Activated B cell treated with CpG ODN at 0.5 μM for 24 hours (primary cell): ENCODE measurements around the gene CCL22. TPM values are rescaled to one million over a fixed set of nuclear protein-coding genes. Genes with fewer than 3 reads are reported as not detected.

ENCODE experiments used
- ATAC-seq: fragments of 200-7000 bp; cut with Tn5 transposase; one replicate; pipeline ENCODE4 v1.10.0; 2021; ENCODE audit warnings: low read depth, mild to moderate bottlenecking, moderate library complexity
- CTCF ChIA-PET: fragments of 350-600 bp; sonication (Branson Sonifier 250); formaldehyde crosslinking; loops from one replicate; lab custom pipeline; 2021; ENCODE audit warnings: antibody characterized with exemption; lab: Charles Lee
- POLR2A ChIA-PET: fragments of 350-600 bp; sonication (Branson Sonifier 250); formaldehyde crosslinking; loops from one replicate; lab custom pipeline; 2021; ENCODE audit warnings: antibody characterized with exemption; lab: Charles Lee
- DNase-seq: peaks from one replicate; pipeline ENCODE4 v3.0.0; 2022
- H3K27ac Mint-ChIP-seq: one replicate; pipeline ENCODE4 v1.8.0; 2020; ENCODE audit warnings: mixed read lengths
- H3K27me3 Mint-ChIP-seq: one replicate; pipeline ENCODE4 v1.8.0; 2021; ENCODE audit warnings: mixed read lengths
- H3K36me3 Mint-ChIP-seq: one replicate; pipeline ENCODE4 v1.8.0; 2021; ENCODE audit warnings: low read depth, mixed read lengths
- H3K4me1 Mint-ChIP-seq: one replicate; pipeline ENCODE4 v1.8.0; 2021; ENCODE audit warnings: mixed read lengths
- H3K4me3 Mint-ChIP-seq: one replicate; pipeline ENCODE4 v1.8.0; 2020; ENCODE audit warnings: mild to moderate bottlenecking, mixed read lengths
- H3K9me3 Mint-ChIP-seq: one replicate; pipeline ENCODE4 v1.8.0; 2020; ENCODE audit warnings: mixed read lengths
- CTCF ChIP-seq: fragments of 200-600 bp; IDR thresholded peaks from one replicate; pipeline ENCODE4 v1.8.0; 2022; ENCODE audit warnings: antibody characterized with exemption, mild to moderate bottlenecking
- intact Hi-C: fragments of 100-400 bp; cut with micrococcal nuclease; formaldehyde crosslinking; loops from one replicate; pipeline ENCODE4 v1.15.1; 2024
- total RNA-seq: library from RNA; stranded (reverse); gene quantifications from 2 replicates; pipeline ENCODE4 v1.2.3, GENCODE V29; 2022

Gene CCL22
- total RNA-seq, 1 donor from 2014 or later = 288 TPM

- Mint-ChIP-seq H3K36me3 (no peaks in the 10 kb centered on the region), H3K9me3 (no peaks in the 10 kb centered on the region), H3K4me1 (peaks cover 9% of the 10 kb centered on the region), H3K4me3 (no peak overlapping the region), H3K27me3 (peaks cover 5% of the 10 kb centered on the region), H3K27ac (no peak overlapping the region)
- DNase-seq = no peak
- no peak for ATAC-seq
- POLR2A ChIA-PET = no interaction called here
- no peak for TF ChIP-seq CTCF
- intact Hi-C loops = no loop called here
- CTCF ChIA-PET = no interaction called here
These were observed 42.1 kb upstream of the CCL22 start for GRCh38 chr16:57316390-57317017.

GRCh38 chr16:57318240-57318970 lies 40.2 kb upstream of the CCL22 start:
- Mint-ChIP-seq H3K27me3 (no peaks in the 10 kb centered on the region), H3K4me1 (peaks cover 9% of the 10 kb centered on the region), H3K9me3 (no peaks in the 10 kb centered on the region), H3K36me3 (no peaks in the 10 kb centered on the region), H3K27ac (no peak overlapping the region), H3K4me3 (no peak overlapping the region)
- POLR2A ChIA-PET = no interaction called here
- no peak for TF ChIP-seq CTCF
- intact Hi-C loops = no loop called here
- ATAC-seq (no peak), DNase-seq (no peak)
- CTCF ChIA-PET = no interaction called here

- H3K36me3 Mint-ChIP-seq = no peaks in the 10 kb centered on the region
- CTCF ChIA-PET = no interaction called here
- no peaks in the 10 kb centered on the region for H3K9me3 Mint-ChIP-seq
- POLR2A ChIA-PET = no interaction called here
- ATAC-seq (no peak), DNase-seq (no peak)
- intact Hi-C loops = no loop called here
- H3K27me3 Mint-ChIP-seq = no peaks in the 10 kb centered on the region
- peaks cover 6% of the 10 kb centered on the region for H3K4me1 Mint-ChIP-seq
- no peak for TF ChIP-seq CTCF
- H3K27ac Mint-ChIP-seq = no peak overlapping the region
- no peak overlapping the region for H3K4me3 Mint-ChIP-seq
These were observed 38.9 kb upstream of the CCL22 start for GRCh38 chr16:57319646-57320045.

GRCh38 chr16:57324749-57325148 lies 33.8 kb upstream of the CCL22 start:
- no peak for ATAC-seq
- POLR2A ChIA-PET = no interaction called here
- Mint-ChIP-seq H3K4me1 (peaks cover 12% of the 10 kb centered on the region), H3K27ac (peak overlapping the region; percentile 38), H3K4me3 (no peak overlapping the region), H3K9me3 (no peaks in the 10 kb centered on the region), H3K36me3 (no peaks in the 10 kb centered on the region), H3K27me3 (no peaks in the 10 kb centered on the region)
- no peak for TF ChIP-seq CTCF
- intact Hi-C loops = loop anchor here (1.0 kb wide), 1 partner anchor 15 kb away; no protein-coding TSS in a partner anchor
- no peak for DNase-seq
- CTCF ChIA-PET = no interaction called here

GRCh38 chr16:57325458-57325857 lies 33.1 kb upstream of the CCL22 start:
- peak overlapping the region; percentile 38 for H3K27ac Mint-ChIP-seq
- no peaks in the 10 kb centered on the region for H3K9me3 Mint-ChIP-seq
- ChIA-PET CTCF (no interaction called here), POLR2A (no interaction called here)
- no peak for TF ChIP-seq CTCF
- peaks cover 12% of the 10 kb centered on the region for H3K4me1 Mint-ChIP-seq
- intact Hi-C loops = loop anchor here (1.0 kb wide), 1 partner anchor 14 kb away; no protein-coding TSS in a partner anchor
- no peaks in the 10 kb centered on the region for H3K36me3 Mint-ChIP-seq
- H3K27me3 Mint-ChIP-seq = no peaks in the 10 kb centered on the region
- ATAC-seq (no peak), DNase-seq (no peak)
- no peak overlapping the region for H3K4me3 Mint-ChIP-seq
